HepG2 (cell line): ENCODE results near the gene SYNPO2L. TPM values are rescaled to one million over a fixed set of nuclear protein-coding genes. Genes with fewer than 3 reads are reported as not detected.
A peak's percentile ranks its signal among the peaks of the same experiment; 100 is the strongest.

Experiments
- ATAC-seq: fragments of 200-7000 bp; cut with Tn5 transposase; 3 replicates; pipeline ENCODE4 v1.9.1; 2020; ENCODE audit warnings: mild to moderate bottlenecking, moderate library complexity
- BruUV-seq: library from RNA; stranded (reverse); fragments of 400-500 nt; replicated peaks from 2 replicates; lab custom pipeline; 2021; lab: Mats Ljungman, UMichigan
- CTCF ChIA-PET: fragments of 300-600 bp; formaldehyde crosslinking; extraction: SDS; loops from one replicate; lab custom pipeline; 2021; ENCODE audit warnings: low total read pairs, inconsistent platforms, low intra/inter-chr PET ratio; lab: Yijun Ruan, JAX
- POLR2A ChIA-PET: fragments of 350-600 bp; sonication (Branson Sonifier 250); formaldehyde crosslinking; loops from one replicate; lab custom pipeline; 2020; ENCODE audit warnings: antibody characterized with exemption, inconsistent platforms; lab: Yijun Ruan, JAX
- DNase-seq: peaks from one replicate; pipeline ENCODE4 v3.0.0-alpha.2; 2015; ENCODE audit warnings: low spot score
- FAIRE-seq: peaks from 3 replicates; lab custom pipeline; 2011; peaks lifted over from hg19 to GRCh38; lab: Jason Lieb, UNC
- H2AFZ ChIP-seq: one replicate; pipeline ENCODE4 v1.6.1; 2011; ENCODE audit warnings: low read length, inconsistent platforms
- H3K27ac ChIP-seq: fragments of 300-600 bp; 3 replicates; pipeline ENCODE4 v1.8.0; 2011; ENCODE audit warnings: mixed run types, mild to moderate bottlenecking, mixed read lengths, low read length, inconsistent platforms; ENCODE audit not compliant: insufficient read depth; ENCODE audit errors: extremely low read length
- H3K27me3 ChIP-seq, 2 experiments: fragments of 200-600 bp in 1 of 2; 2 replicates in 1 of 2; 3 replicates in 1 of 2; pipeline versions ENCODE4 v1.6.0 to v1.8.0; 2011; ENCODE audit warnings: low read length in 2 of 2, mild to moderate bottlenecking in 2 of 2, moderate library complexity in 2 of 2, inconsistent platforms in 1 of 2; ENCODE audit not compliant: insufficient read depth in 2 of 2, control insufficient read depth in 1 of 2
- H3K36me3 ChIP-seq, 2 experiments: fragments of 200-600 bp in 1 of 2; replicated peaks in 1 of 2; 2 replicates in 1 of 2; 3 replicates in 1 of 2; pipeline versions ENCODE4 v1.5.1 to v1.8.0; 2011; ENCODE audit warnings: low read length in 2 of 2, inconsistent platforms in 1 of 2; ENCODE audit not compliant: insufficient read depth in 2 of 2, control insufficient read depth in 1 of 2
- H3K4me1 ChIP-seq: 2 replicates; pipeline ENCODE4 v1.5.1; 2012; ENCODE audit warnings: low read length, inconsistent platforms; ENCODE audit not compliant: insufficient read depth
- H3K4me2 ChIP-seq: 2 replicates; pipeline ENCODE4 v1.6.0; 2011; ENCODE audit warnings: low read depth, low read length, inconsistent platforms
- H3K4me3 ChIP-seq, 3 experiments: fragments of 200-600 bp in 1 of 3; sonication (generic), shearing (Covaris generic) in 1 of 3; replicated peaks in 1 of 3; 2 replicates each; pipeline ENCODE4 v1.5.1; 2011 to 2016; ENCODE audit warnings: low read length in 3 of 3, inconsistent platforms in 2 of 3, low read depth in 2 of 3, mild to moderate bottlenecking in 2 of 3, control low read depth in 1 of 3, mixed read lengths in 1 of 3; ENCODE audit not compliant: insufficient read depth in 1 of 3
- H3K79me2 ChIP-seq: one replicate; pipeline ENCODE4 v1.6.1; 2011; ENCODE audit warnings: low read length, inconsistent platforms; ENCODE audit not compliant: insufficient read depth
- H3K9ac ChIP-seq: 2 replicates; pipeline ENCODE4 v1.6.0; 2011; ENCODE audit warnings: mild to moderate bottlenecking, low read depth, low read length, inconsistent platforms; ENCODE audit not compliant: insufficient read depth
- H3K9me3 ChIP-seq: 2 replicates; pipeline ENCODE4 v1.5.1; 2012; ENCODE audit warnings: mild to moderate bottlenecking, low read length
- H4K20me1 ChIP-seq: 2 replicates; pipeline ENCODE4 v1.6.0; 2011; ENCODE audit warnings: inconsistent platforms, mild to moderate bottlenecking, low read length, moderate library complexity; ENCODE audit not compliant: insufficient read depth
- CBX2 ChIP-seq, 2 experiments: fragments of 200-600 bp in 1 of 2; sonication (generic); formaldehyde crosslinking in 1 of 2; IDR thresholded peaks; 2 replicates each; pipeline versions ENCODE4 v1.7.0 to v1.8.1; 2018 to 2022; ENCODE audit warnings: low read depth in 2 of 2, low read length in 1 of 2, mild to moderate bottlenecking in 1 of 2, missing genetic modification reagents in 1 of 2
- DDIT3 ChIP-seq: sonication (generic); formaldehyde crosslinking; IDR thresholded peaks from 2 replicates; pipeline ENCODE4 v1.4.0; 2020; ENCODE audit warnings: mild to moderate bottlenecking, missing genetic modification reagents
- FOXK1 ChIP-seq: sonication (generic); formaldehyde crosslinking; IDR thresholded peaks from 2 replicates; pipeline ENCODE4 v1.4.0; 2020; ENCODE audit warnings: low read depth, missing genetic modification reagents, borderline replicate concordance
- HMGA1 ChIP-seq: sonication (generic); formaldehyde crosslinking; conservative IDR thresholded peaks from 2 replicates; pipeline ENCODE4 v1.4.0; 2020; ENCODE audit warnings: missing genetic modification reagents
- MAFK ChIP-seq, 2 experiments: IDR thresholded peaks in 1 of 2; conservative IDR thresholded peaks in 1 of 2; 2 replicates each; pipeline ENCODE4 v1.6.1; 2011; ENCODE audit warnings: improper control_type of control experiment in 2 of 2, low read length in 2 of 2
- MATR3 ChIP-seq: sonication (generic); formaldehyde crosslinking; IDR thresholded peaks from 2 replicates; pipeline ENCODE4 v1.4.0; 2020; ENCODE audit warnings: missing genetic modification reagents
- MBNL3 ChIP-seq: fragments of 250-450 bp; sonication (Bioruptor Pico); conservative IDR thresholded peaks from 2 replicates; pipeline ENCODE4 v1.8.0; 2022; ENCODE audit warnings: mild to moderate bottlenecking, inconsistent platforms
- PRMT3 ChIP-seq: sonication (generic); formaldehyde crosslinking; IDR thresholded peaks from 2 replicates; pipeline ENCODE4 v1.8.1; 2022; ENCODE audit warnings: low read depth, mild to moderate bottlenecking, moderate library complexity, missing genetic modification reagents, borderline replicate concordance
- RAD51 ChIP-seq: fragments of 450-650 bp; IDR thresholded peaks from 2 replicates; pipeline ENCODE4 v1.6.1; 2016; ENCODE audit warnings: borderline replicate concordance
- SALL2 ChIP-seq: sonication (generic); formaldehyde crosslinking; IDR thresholded peaks from 2 replicates; pipeline ENCODE4 v1.8.1; 2023; ENCODE audit warnings: mild to moderate bottlenecking, missing genetic modification reagents, inconsistent platforms
- SATB2 ChIP-seq: sonication (generic); formaldehyde crosslinking; IDR thresholded peaks from 2 replicates; pipeline ENCODE4 v1.5.0; 2020; ENCODE audit warnings: missing genetic modification reagents
- ZBTB14 ChIP-seq: sonication (generic); formaldehyde crosslinking; IDR thresholded peaks from 2 replicates; pipeline ENCODE4 v1.4.0; 2020; ENCODE audit warnings: missing genetic modification reagents
- ZNF20 ChIP-seq: sonication (generic); formaldehyde crosslinking; IDR thresholded peaks from 2 replicates; pipeline ENCODE4 v1.4.0; 2020; ENCODE audit warnings: mild to moderate bottlenecking, moderate library complexity, missing genetic modification reagents
- WGBS: methylation state at CpG from one replicate; pipeline ENCODE4 v1.1.6; 2017; ENCODE audit warnings: low lambda C conversion rate; 5-methylcytosine and 5-hydroxymethylcytosine counted together
- in situ Hi-C: cut with HindIII; loops from 2 replicates; pipeline ENCODE4 v1.10.0; 2017; ENCODE audit warnings: low pct_unique_long_range_greater_than_20kb; ENCODE audit not compliant: extremely low pct_ligation_motif_present
- intact Hi-C: fragments of 100-400 bp; cut with micrococcal nuclease; formaldehyde crosslinking; loops from one replicate; pipeline ENCODE4 v1.10.0; 2022; ENCODE audit not compliant: unreplicated experiment
- polyA plus RNA-seq, 8 experiments: library from polyadenylated mRNA; depleted of rRNA in 3 of 8; stranded (reverse) in 7 of 8; unstranded in 1 of 8; fragments of >200 nt; fragmentation: Illumina TruSeq in 4 of 8; extraction: Trizol in 4 of 8; gene quantifications; 2 replicates each; pipeline versions ENCODE4 v1.2.1 to v1.2.3, GENCODE V29; 2011 to 2016; ENCODE audit warnings: low read depth in 4 of 8, missing spikeins in 1 of 8, mixed read lengths in 1 of 8; ENCODE audit not compliant: insufficient read depth in 1 of 8
- total RNA-seq, 5 experiments: library from RNA; depleted of rRNA; stranded (reverse); fragments of >200 nt; fragmentation: Illumina TruSeq; extraction: Trizol; gene quantifications; 2 replicates each; pipeline ENCODE4 v1.2.3, GENCODE V29; 2016; ENCODE audit warnings: low read depth in 1 of 5
- TF ChIP-seq, protein P1 (sequence below): sonication (generic); formaldehyde crosslinking; conservative IDR thresholded peaks from 2 replicates; pipeline ENCODE4 v1.4.0; 2020; ENCODE audit warnings: missing genetic modification reagents

Gene SYNPO2L
- total and polyA plus RNA-seq, 2 of the 13 experiments (the other 11 are each of a cell fraction or from before 2014, with no cell fraction given): not detected

- no peak overlapping the region for H2AFZ ChIP-seq
- DNase-seq: no peak
- ChIA-PET CTCF (no interaction called here), POLR2A (interaction anchor here (3.2 kb wide), 1 partner anchor 10 kb away, joined by 8 read pairs; no protein-coding TSS in a partner anchor)
- no peaks in the 10 kb centered on the region for H4K20me1 ChIP-seq
- ATAC-seq: no peak
- no peaks in the 10 kb centered on the region for H3K79me2 ChIP-seq
- in situ Hi-C loops (loop anchor here (25.0 kb wide), 1 partner anchor 373 kb away; the partner anchor contains the start of gene MRPS16), intact Hi-C loops (no loop called here)
- no peak overlapping the region for H3K4me2 ChIP-seq
- no peak overlapping the region for H3K27ac ChIP-seq
- H3K9ac ChIP-seq: no peak overlapping the region
- WGBS: 0% methylated on average over 1 of the region's 1 CpG
- no peak for FAIRE-seq
- no peaks in the 10 kb centered on the region for H3K36me3 ChIP-seq
- TF ChIP-seq CBX2 (IDR thresholded peaks at IDR 0.05; ENCODE audit: low read depth, low read length): no peak
- no peak for TF ChIP-seq CBX2 (CRISPR knock-in tag; IDR thresholded peaks at IDR 0.05; ENCODE audit: low read depth)
- TF ChIP-seq SATB2 (CRISPR knock-in tag): no peak
- 0 out of 4 replicates have a peak, but pooled peaks of 1 of the 2 experiments have one; percentile 7 for TF ChIP-seq MAFK (conservative IDR thresholded peaks at IDR 0.05 in 1 of 2, IDR thresholded peaks at IDR 0.05 in 1 of 2; ENCODE audit: low read length in 2 of 2)
- no TSS peak for BruUV-seq
- H3K9me3 ChIP-seq: no peaks in the 10 kb centered on the region
- H3K27me3 ChIP-seq: peaks cover 0 to 12% of the 10 kb centered on the region in 2 experiments; a peak in 2 of 5 replicates
- H3K4me3 ChIP-seq: no peak overlapping the region
- peaks cover 18% of the 10 kb centered on the region for H3K4me1 ChIP-seq
These were observed 20.0 kb downstream of the SYNPO2L start for GRCh38 chr10:73635781-73636180.

DNA sequence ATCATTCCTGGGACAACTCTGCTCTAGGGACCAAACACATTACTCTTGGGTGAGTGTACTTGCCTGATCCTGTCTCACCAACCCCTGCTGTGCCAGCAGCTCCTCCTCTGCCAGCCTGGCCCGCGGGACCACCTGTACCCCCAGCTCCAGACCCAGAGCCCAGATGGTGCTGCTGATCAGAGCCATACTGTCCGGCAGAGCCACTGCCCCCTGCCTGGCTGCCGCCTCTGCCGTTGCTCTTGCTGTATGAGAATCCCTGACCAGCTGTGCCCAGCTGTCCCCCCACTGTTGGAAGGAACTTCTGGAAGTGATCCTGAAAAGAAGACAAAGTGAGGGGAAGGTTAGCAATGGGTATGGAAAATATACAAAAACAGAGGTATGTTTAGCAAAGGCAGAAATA lies 21.4 kb downstream of the SYNPO2L start:
- WGBS: 39% methylated on average over 5 of the region's 5 CpGs
- Histone ChIP-seq H3K9me3 (no peaks in the 10 kb centered on the region), H3K27me3 (peaks cover 0 to 8% of the 10 kb centered on the region in 2 experiments; a peak in 2 of 5 replicates), H3K27ac (no peak overlapping the region), H3K36me3 (no peaks in the 10 kb centered on the region), H3K4me2 (no peak overlapping the region), H3K9ac (no peak overlapping the region), H4K20me1 (no peaks in the 10 kb centered on the region), H3K4me1 (peaks cover 18% of the 10 kb centered on the region), H2AFZ (no peak overlapping the region), H3K79me2 (no peaks in the 10 kb centered on the region), H3K4me3 (no peak overlapping the region)
- in situ Hi-C loops: loop anchor here (25.0 kb wide), 1 partner anchor 372 kb away; the partner anchor contains the start of gene MRPS16
- ChIA-PET POLR2A (interaction anchor here (3.2 kb wide), 1 partner anchor 9 kb away, joined by 8 read pairs; no protein-coding TSS in a partner anchor), CTCF (no interaction called here)
- no peak for FAIRE-seq
- intact Hi-C loops: no loop called here
- no peak for DNase-seq
- no TSS peak for BruUV-seq
- no peak for ATAC-seq
- TF ChIP-seq MBNL3 (CRISPR knock-in tag) (no peak), CBX2 (IDR thresholded peaks at IDR 0.05; ENCODE audit: low read depth, low read length) (no peak), CBX2 (CRISPR knock-in tag; IDR thresholded peaks at IDR 0.05; ENCODE audit: low read depth) (no peak), FOXK1 (no peak), RAD51 (no peak), ZNF20 (no peak), HMGA1 (no peak), DDIT3 (CRISPR knock-in tag) (no peak), MATR3 (no peak), SALL2 (CRISPR knock-in tag) (no peak), ZBTB14 (CRISPR knock-in tag) (no peak), PRMT3 (CRISPR knock-in tag) (no peak)
- TF ChIP-seq, protein P1, sequence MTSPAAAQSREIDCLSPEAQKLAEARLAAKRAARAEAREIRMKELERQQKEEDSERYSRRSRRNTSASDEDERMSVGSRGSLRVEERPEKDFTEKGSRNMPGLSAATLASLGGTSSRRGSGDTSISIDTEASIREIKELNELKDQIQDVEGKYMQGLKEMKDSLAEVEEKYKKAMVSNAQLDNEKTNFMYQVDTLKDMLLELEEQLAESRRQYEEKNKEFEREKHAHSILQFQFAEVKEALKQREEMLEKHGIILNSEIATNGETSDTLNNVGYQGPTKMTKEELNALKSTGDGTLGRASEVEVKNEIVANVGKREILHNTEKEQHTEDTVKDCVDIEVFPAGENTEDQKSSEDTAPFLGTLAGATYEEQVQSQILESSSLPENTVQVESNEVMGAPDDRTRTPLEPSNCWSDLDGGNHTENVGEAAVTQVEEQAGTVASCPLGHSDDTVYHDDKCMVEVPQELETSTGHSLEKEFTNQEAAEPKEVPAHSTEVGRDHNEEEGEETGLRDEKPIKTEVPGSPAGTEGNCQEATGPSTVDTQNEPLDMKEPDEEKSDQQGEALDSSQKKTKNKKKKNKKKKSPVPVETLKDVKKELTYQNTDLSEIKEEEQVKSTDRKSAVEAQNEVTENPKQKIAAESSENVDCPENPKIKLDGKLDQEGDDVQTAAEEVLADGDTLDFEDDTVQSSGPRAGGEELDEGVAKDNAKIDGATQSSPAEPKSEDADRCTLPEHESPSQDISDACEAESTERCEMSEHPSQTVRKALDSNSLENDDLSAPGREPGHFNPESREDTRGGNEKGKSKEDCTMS (CRISPR knock-in tag): no peak
